Renal pelvis (tissue), 4 donors: ENCODE results near the gene TTC13. TPM values are rescaled to one million over a fixed set of nuclear protein-coding genes. Genes with fewer than 3 reads are reported as not detected.

ENCODE experiments used
- DNase-seq: peaks from one replicate; pipeline ENCODE4 v3.0.0-alpha.2; 2013
- polyA plus RNA-seq, 3 donors: library from polyadenylated mRNA; unstranded; fragments of 120-200 nt; gene quantifications; one replicate each; pipeline ENCODE4 v1.2.1, GENCODE V29; 2013; ENCODE audit not compliant: insufficient read length in 3 of 3

TTC13 gene
- polyA plus RNA-seq, 3 donors = 15.9 to 25.8 (median 21.0) TPM

- DNase-seq = no peak
These were observed 107.7 kb downstream of the TTC13 start for GRCh38 chr1:230870916-230871315.

GRCh38 chr1:230869500-230869899, 109.2 kb downstream of the TTC13 start:
- no peak for DNase-seq

GRCh38 chr1:230868736-230869385, 109.8 kb downstream of the TTC13 start:
- no peak for DNase-seq

- no peak for DNase-seq
These were observed 110.5 kb downstream of the TTC13 start, which contains the start of gene C1orf198 for GRCh38 chr1:230867903-230868735. C1orf198 (minus strand) TSS chr1:230868521; CDS start chr1:230868512, 9 bp downstream.

GRCh38 chr1:230867101-230867902, 111.4 kb downstream of the TTC13 start:
- DNase-seq = no peak

- DNase-seq = no peak
These were observed 112.2 kb downstream of the TTC13 start for GRCh38 chr1:230866171-230867070.

GRCh38 chr1:230865062-230865817, 113.4 kb downstream of the TTC13 start:
- no peak for DNase-seq

GRCh38 chr1:230864441-230864840, 114.2 kb downstream of the TTC13 start:
- DNase-seq = no peak

GRCh38 chr1:230863449-230863848, 115.2 kb downstream of the TTC13 start:
- no peak for DNase-seq

- no peak for DNase-seq
These were observed 116.6 kb downstream of the TTC13 start for GRCh38 chr1:230861970-230862595.

GRCh38 chr1:230861489-230861888, 117.2 kb downstream of the TTC13 start:
- DNase-seq = no peak

- no peak for DNase-seq
These were observed 117.9 kb downstream of the TTC13 start for GRCh38 chr1:230860617-230861384.

GRCh38 chr1:230858918-230859729, 119.5 kb downstream of the TTC13 start:
- no peak for DNase-seq

GRCh38 chr1:230858236-230858820, 120.3 kb downstream of the TTC13 start:
- DNase-seq = no peak

- no peak for DNase-seq
These were observed 120.8 kb downstream of the TTC13 start for GRCh38 chr1:230857822-230858221.

- DNase-seq = no peak
These were observed 121.6 kb downstream of the TTC13 start for GRCh38 chr1:230857077-230857476.
